Progenitor cell of endocrine pancreas (in vitro differentiated cells): Measurements from ENCODE around the gene SESN1. TPM values are rescaled to one million over a fixed set of nuclear protein-coding genes. Genes with fewer than 3 reads are reported as not detected.
A peak's percentile ranks its signal among the peaks of the same experiment; 100 is the strongest.

Experiments
- DNase-seq: peaks from one replicate; pipeline ENCODE4 v3.0.0; 2021; ENCODE audit warnings: low spot score; ENCODE audit not compliant: unreplicated experiment
- H3K27ac Mint-ChIP-seq: 2 replicates; pipeline ENCODE4 v1.8.0; 2021; ENCODE audit warnings: mild to moderate bottlenecking, moderate library complexity, mixed read lengths
- H3K27me3 Mint-ChIP-seq: 2 replicates; pipeline ENCODE4 v1.8.0; 2021; ENCODE audit warnings: mixed read lengths
- H3K36me3 Mint-ChIP-seq: 2 replicates; pipeline ENCODE4 v1.8.0; 2022; ENCODE audit warnings: mixed read lengths; ENCODE audit not compliant: insufficient read depth
- H3K4me1 Mint-ChIP-seq: 2 replicates; pipeline ENCODE4 v1.8.0; 2021; ENCODE audit warnings: low read depth, mixed read lengths
- H3K4me3 Mint-ChIP-seq: 2 replicates; pipeline ENCODE4 v1.8.0; 2021; ENCODE audit warnings: low read depth, mild to moderate bottlenecking, moderate library complexity, mixed read lengths
- H3K9me3 Mint-ChIP-seq: 2 replicates; pipeline ENCODE4 v1.8.0; 2021; ENCODE audit warnings: low read depth, mixed read lengths
- CTCF ChIP-seq: fragments of 200-600 bp; sonication (generic); IDR thresholded peaks from one replicate; pipeline ENCODE4 v1.5.0; 2021; ENCODE audit warnings: antibody characterized with exemption, mild to moderate bottlenecking; ENCODE audit not compliant: unreplicated experiment
- total RNA-seq: library from RNA; stranded (reverse); gene quantifications from 2 replicates; pipeline ENCODE4 v1.2.1, GENCODE V29; 2021

Gene SESN1
- total RNA-seq, 1 donor from 2014 or later: 23.9 TPM

GRCh38 chr6:109008537-109009235, 86.0 kb downstream of the SESN1 start:
- Mint-ChIP-seq H3K4me1 (peaks cover 41% of the 10 kb centered on the region), H3K27ac (peak overlapping the region; percentile 97)

GRCh38 chr6:109008054-109008453, 86.6 kb downstream of the SESN1 start:
- no peaks in the 10 kb centered on the region for H3K9me3 Mint-ChIP-seq
- no peaks in the 10 kb centered on the region for H3K27me3 Mint-ChIP-seq
- no peak overlapping the region for H3K27ac Mint-ChIP-seq
- DNase-seq: no peak
- TF ChIP-seq CTCF: no peak
- peaks cover 45% of the 10 kb centered on the region for H3K4me1 Mint-ChIP-seq
- no peaks in the 10 kb centered on the region for H3K36me3 Mint-ChIP-seq
- peak overlapping the region; percentile 95 for H3K4me3 Mint-ChIP-seq

More at GRCh38 chr6:109008537-109009235, 86.0 kb downstream of the SESN1 start:
- no peaks in the 10 kb centered on the region for H3K9me3 Mint-ChIP-seq
- no peaks in the 10 kb centered on the region for H3K27me3 Mint-ChIP-seq
- peak overlapping the region; percentile 95 for H3K4me3 Mint-ChIP-seq
- TF ChIP-seq CTCF: no peak
- DNase-seq: no peak
- no peaks in the 10 kb centered on the region for H3K36me3 Mint-ChIP-seq

GRCh38 chr6:109007521-109007920, 87.1 kb downstream of the SESN1 start:
- Mint-ChIP-seq H3K27me3 (no peaks in the 10 kb centered on the region), H3K9me3 (no peaks in the 10 kb centered on the region), H3K27ac (no peak overlapping the region), H3K4me3 (peak overlapping the region; percentile 95), H3K36me3 (no peaks in the 10 kb centered on the region), H3K4me1 (peaks cover 46% of the 10 kb centered on the region)
- DNase-seq: no peak
- TF ChIP-seq CTCF: no peak

- H3K27ac Mint-ChIP-seq: peak overlapping the region; percentile 19
- H3K36me3 Mint-ChIP-seq: no peaks in the 10 kb centered on the region
- peaks cover 53% of the 10 kb centered on the region for H3K4me1 Mint-ChIP-seq
- TF ChIP-seq CTCF: no peak
- no peaks in the 10 kb centered on the region for H3K27me3 Mint-ChIP-seq
- DNase-seq: no peak
- H3K4me3 Mint-ChIP-seq: peak overlapping the region; percentile 49
- H3K9me3 Mint-ChIP-seq: no peaks in the 10 kb centered on the region
Measured at GRCh38 chr6:109006818-109007217, 87.8 kb downstream of the SESN1 start.

GRCh38 chr6:109002882-109003281, 91.8 kb downstream of the SESN1 start:
- no peak for DNase-seq
- H3K9me3 Mint-ChIP-seq: no peaks in the 10 kb centered on the region
- H3K4me3 Mint-ChIP-seq: no peak overlapping the region
- peaks cover 6% of the 10 kb centered on the region for H3K36me3 Mint-ChIP-seq
- TF ChIP-seq CTCF: no peak
- H3K4me1 Mint-ChIP-seq: peaks cover 43% of the 10 kb centered on the region
- no peaks in the 10 kb centered on the region for H3K27me3 Mint-ChIP-seq
- H3K27ac Mint-ChIP-seq: no peak overlapping the region
